WTC11 (cell line): Measurements from ENCODE around the gene CMTM4. TPM values are rescaled to one million over a fixed set of nuclear protein-coding genes. Genes with fewer than 3 reads are reported as not detected.

ENCODE experiments used
- ATAC-seq: fragments of 200-7000 bp; cut with Tn5 transposase; 2 replicates; pipeline ENCODE4 v1.10.0; 2021; ENCODE audit warnings: mild to moderate bottlenecking, moderate library complexity
- CTCF ChIA-PET: fragments of 300-600 bp; sonication (Branson Sonifier 250); formaldehyde crosslinking; loops from one replicate; lab custom pipeline; 2021; ENCODE audit warnings: antibody characterized with exemption; lab: Charles Lee
- POLR2A ChIA-PET: fragments of 350-600 bp; sonication (Branson Sonifier 250); formaldehyde crosslinking; loops from one replicate; lab custom pipeline; 2021; ENCODE audit warnings: antibody characterized with exemption; lab: Charles Lee
- DNase-seq: peaks from one replicate; pipeline ENCODE4 v3.0.0; 2021; ENCODE audit warnings: low spot score
- H3K27ac Mint-ChIP-seq: 2 replicates; pipeline ENCODE4 v1.8.0; 2021; ENCODE audit warnings: mixed read lengths
- H3K27me3 Mint-ChIP-seq: 2 replicates; pipeline ENCODE4 v1.8.0; 2021; ENCODE audit warnings: low read depth, mild to moderate bottlenecking, moderate library complexity, mixed read lengths
- H3K36me3 Mint-ChIP-seq: 2 replicates; pipeline ENCODE4 v1.8.0; 2021; ENCODE audit warnings: mixed read lengths
- H3K4me1 Mint-ChIP-seq: 2 replicates; pipeline ENCODE4 v1.8.0; 2022; ENCODE audit warnings: mixed read lengths
- H3K4me3 Mint-ChIP-seq: 2 replicates; pipeline ENCODE4 v1.8.0; 2021; ENCODE audit warnings: mild to moderate bottlenecking, moderate library complexity, mixed read lengths
- H3K9me3 Mint-ChIP-seq: 2 replicates; pipeline ENCODE4 v1.8.0; 2021; ENCODE audit warnings: mixed read lengths
- AR ChIP-seq: fragments of 250-450 bp; sonication (Bioruptor Pico); IDR thresholded peaks from 2 replicates; pipeline ENCODE4 v1.9.0; 2021; ENCODE audit warnings: mild to moderate bottlenecking
- CREM ChIP-seq: sonication (generic); formaldehyde crosslinking; IDR thresholded peaks from 2 replicates; pipeline ENCODE4 v1.8.1; 2022; ENCODE audit warnings: mild to moderate bottlenecking, missing genetic modification reagents, moderate library complexity
- JUN ChIP-seq: sonication (generic); formaldehyde crosslinking; IDR thresholded peaks from 2 replicates; pipeline ENCODE4 v1.8.0; 2023; ENCODE audit warnings: mild to moderate bottlenecking, missing genetic modification reagents
- MAX ChIP-seq: sonication (generic); formaldehyde crosslinking; IDR thresholded peaks from 2 replicates; pipeline ENCODE4 v1.8.0; 2022; ENCODE audit warnings: mild to moderate bottlenecking, missing genetic modification reagents
- NFE2L1 ChIP-seq: sonication (generic); formaldehyde crosslinking; IDR thresholded peaks from 2 replicates; pipeline ENCODE4 v1.8.1; 2023; ENCODE audit warnings: missing genetic modification reagents
- NR3C1 ChIP-seq: sonication (generic); formaldehyde crosslinking; conservative IDR thresholded peaks from 2 replicates; pipeline ENCODE4 v1.8.1; 2023; ENCODE audit warnings: low read depth, mild to moderate bottlenecking, missing genetic modification reagents
- PRRX2 ChIP-seq: fragments of 250-450 bp; sonication (Bioruptor Pico); IDR thresholded peaks from 2 replicates; pipeline ENCODE4 v1.8.0; 2021; ENCODE audit warnings: mild to moderate bottlenecking
- TEAD4 ChIP-seq: sonication (generic); formaldehyde crosslinking; IDR thresholded peaks from 2 replicates; pipeline ENCODE4 v1.8.0; 2022; ENCODE audit warnings: mild to moderate bottlenecking, missing genetic modification reagents
- ZBTB21 ChIP-seq: sonication (generic); formaldehyde crosslinking; IDR thresholded peaks from 2 replicates; pipeline ENCODE4 v1.8.1; 2023; ENCODE audit warnings: mild to moderate bottlenecking, missing genetic modification reagents, borderline replicate concordance
- ZNF317 ChIP-seq: sonication (generic); formaldehyde crosslinking; IDR thresholded peaks from 2 replicates; pipeline ENCODE4 v1.8.1; 2023; ENCODE audit warnings: low read depth, mild to moderate bottlenecking, moderate library complexity, missing genetic modification reagents, borderline replicate concordance
- ZNF416 ChIP-seq: fragments of 250-450 bp; sonication (Bioruptor Pico); IDR thresholded peaks from 2 replicates; pipeline ENCODE4 v1.9.0; 2021; ENCODE audit warnings: mild to moderate bottlenecking, inconsistent platforms
- ZNF512 ChIP-seq: sonication (generic); formaldehyde crosslinking; IDR thresholded peaks from 2 replicates; pipeline ENCODE4 v1.8.1; 2022; ENCODE audit warnings: missing genetic modification reagents, borderline replicate concordance
- ZNF671 ChIP-seq: fragments of 250-450 bp; sonication (Bioruptor Pico); IDR thresholded peaks from 2 replicates; pipeline ENCODE4 v1.8.0; 2021; ENCODE audit warnings: mild to moderate bottlenecking
- total RNA-seq: library from RNA; stranded (reverse); gene quantifications from 3 replicates; pipeline ENCODE4 v1.2.3, GENCODE V29; 2021
- TF ChIP-seq, protein P1 (sequence below): sonication (generic); formaldehyde crosslinking; IDR thresholded peaks from 2 replicates; pipeline ENCODE4 v1.8.1; 2022; ENCODE audit warnings: mild to moderate bottlenecking, moderate library complexity, missing genetic modification reagents
- TF ChIP-seq, protein P2 (sequence below): sonication (generic); formaldehyde crosslinking; IDR thresholded peaks from 2 replicates; pipeline ENCODE4 v1.8.1; 2023; ENCODE audit warnings: mild to moderate bottlenecking, missing genetic modification reagents, borderline replicate concordance
- TF ChIP-seq, protein P3 (sequence below): fragments of 250-450 bp; sonication (Bioruptor Pico); IDR thresholded peaks from 2 replicates; pipeline ENCODE4 v1.9.0; 2021; ENCODE audit warnings: mild to moderate bottlenecking, borderline replicate concordance

Gene CMTM4
- total RNA-seq, 1 experiment from 2014 or later: 56.2 TPM

- POLR2A ChIA-PET: no interaction called here
- Mint-ChIP-seq H3K9me3 (no peaks in the 10 kb centered on the region), H3K27ac (no peak overlapping the region), H3K4me1 (peaks cover 19% of the 10 kb centered on the region), H3K36me3 (no peaks in the 10 kb centered on the region), H3K4me3 (no peak overlapping the region), H3K27me3 (no peaks in the 10 kb centered on the region)
- CTCF ChIA-PET: no interaction called here
- no peak for TF ChIP-seq ZNF317
- TF ChIP-seq MAX (CRISPR knock-in tag): no peak
- no peak for TF ChIP-seq JUN (CRISPR knock-in tag)
- TF ChIP-seq ZNF671 (CRISPR knock-in tag): no peak
- TF ChIP-seq ZNF512 (CRISPR knock-in tag): no peak
- no peak for ATAC-seq
- no peak for DNase-seq
Measured at GRCh38 chr16:66656547-66656946, 40.0 kb downstream of the CMTM4 start.

DNA sequence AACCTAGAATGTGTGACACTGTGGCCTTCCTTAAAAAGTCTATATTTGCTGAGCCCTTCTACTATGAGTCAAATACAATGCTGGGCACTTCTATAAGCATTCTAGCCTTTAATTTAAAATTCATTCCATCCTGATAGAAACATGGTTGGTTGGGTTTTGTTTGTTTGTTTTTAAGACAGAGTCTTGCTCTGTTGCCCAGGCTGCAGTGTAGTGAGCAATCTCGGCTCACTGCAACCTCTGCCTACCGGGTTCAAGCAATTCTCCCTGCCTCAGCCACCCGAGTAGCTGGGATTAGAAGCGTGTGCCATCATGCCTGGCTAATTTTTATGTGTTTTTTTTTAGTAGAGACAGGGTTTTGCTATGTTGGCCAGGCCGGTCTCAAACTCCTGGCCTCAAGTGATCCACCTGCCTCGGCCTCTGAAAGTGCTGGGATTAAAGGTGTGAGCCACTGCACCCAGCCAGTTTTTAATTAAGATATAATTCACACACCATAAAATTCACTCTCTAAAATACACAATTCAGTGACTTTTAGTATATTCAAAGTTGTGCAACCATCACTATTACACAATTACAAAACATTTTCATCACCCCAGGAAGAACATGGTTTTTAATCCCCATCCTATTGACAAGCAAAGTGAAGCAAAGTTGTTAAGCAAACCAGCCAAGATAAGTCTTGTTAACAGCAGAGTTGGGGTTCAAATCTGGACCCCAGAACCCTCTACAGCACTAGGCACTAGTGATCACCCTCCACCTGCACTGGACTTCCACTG, 42.8 kb downstream of the CMTM4 start:
- Mint-ChIP-seq H3K9me3 (no peaks in the 10 kb centered on the region), H3K27ac (no peak overlapping the region), H3K27me3 (no peaks in the 10 kb centered on the region)
- POLR2A ChIA-PET: no interaction called here
- TF ChIP-seq ZBTB21 (CRISPR knock-in tag): no peak
- no peak for TF ChIP-seq NFE2L1 (CRISPR knock-in tag)
- no peak for TF ChIP-seq TEAD4 (CRISPR knock-in tag)
- no peak for TF ChIP-seq CREM
- TF ChIP-seq, protein P1, sequence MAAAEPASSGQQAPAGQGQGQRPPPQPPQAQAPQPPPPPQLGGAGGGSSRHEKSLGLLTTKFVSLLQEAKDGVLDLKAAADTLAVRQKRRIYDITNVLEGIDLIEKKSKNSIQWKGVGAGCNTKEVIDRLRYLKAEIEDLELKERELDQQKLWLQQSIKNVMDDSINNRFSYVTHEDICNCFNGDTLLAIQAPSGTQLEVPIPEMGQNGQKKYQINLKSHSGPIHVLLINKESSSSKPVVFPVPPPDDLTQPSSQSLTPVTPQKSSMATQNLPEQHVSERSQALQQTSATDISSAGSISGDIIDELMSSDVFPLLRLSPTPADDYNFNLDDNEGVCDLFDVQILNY (CRISPR knock-in tag): no peak
- TF ChIP-seq ZNF416 (CRISPR knock-in tag): no peak
- TF ChIP-seq, protein P2, sequence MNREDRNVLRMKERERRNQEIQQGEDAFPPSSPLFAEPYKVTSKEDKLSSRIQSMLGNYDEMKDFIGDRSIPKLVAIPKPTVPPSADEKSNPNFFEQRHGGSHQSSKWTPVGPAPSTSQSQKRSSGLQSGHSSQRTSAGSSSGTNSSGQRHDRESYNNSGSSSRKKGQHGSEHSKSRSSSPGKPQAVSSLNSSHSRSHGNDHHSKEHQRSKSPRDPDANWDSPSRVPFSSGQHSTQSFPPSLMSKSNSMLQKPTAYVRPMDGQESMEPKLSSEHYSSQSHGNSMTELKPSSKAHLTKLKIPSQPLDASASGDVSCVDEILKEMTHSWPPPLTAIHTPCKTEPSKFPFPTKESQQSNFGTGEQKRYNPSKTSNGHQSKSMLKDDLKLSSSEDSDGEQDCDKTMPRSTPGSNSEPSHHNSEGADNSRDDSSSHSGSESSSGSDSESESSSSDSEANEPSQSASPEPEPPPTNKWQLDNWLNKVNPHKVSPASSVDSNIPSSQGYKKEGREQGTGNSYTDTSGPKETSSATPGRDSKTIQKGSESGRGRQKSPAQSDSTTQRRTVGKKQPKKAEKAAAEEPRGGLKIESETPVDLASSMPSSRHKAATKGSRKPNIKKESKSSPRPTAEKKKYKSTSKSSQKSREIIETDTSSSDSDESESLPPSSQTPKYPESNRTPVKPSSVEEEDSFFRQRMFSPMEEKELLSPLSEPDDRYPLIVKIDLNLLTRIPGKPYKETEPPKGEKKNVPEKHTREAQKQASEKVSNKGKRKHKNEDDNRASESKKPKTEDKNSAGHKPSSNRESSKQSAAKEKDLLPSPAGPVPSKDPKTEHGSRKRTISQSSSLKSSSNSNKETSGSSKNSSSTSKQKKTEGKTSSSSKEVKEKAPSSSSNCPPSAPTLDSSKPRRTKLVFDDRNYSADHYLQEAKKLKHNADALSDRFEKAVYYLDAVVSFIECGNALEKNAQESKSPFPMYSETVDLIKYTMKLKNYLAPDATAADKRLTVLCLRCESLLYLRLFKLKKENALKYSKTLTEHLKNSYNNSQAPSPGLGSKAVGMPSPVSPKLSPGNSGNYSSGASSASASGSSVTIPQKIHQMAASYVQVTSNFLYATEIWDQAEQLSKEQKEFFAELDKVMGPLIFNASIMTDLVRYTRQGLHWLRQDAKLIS (CRISPR knock-in tag): no peak
- TF ChIP-seq, protein P3, sequence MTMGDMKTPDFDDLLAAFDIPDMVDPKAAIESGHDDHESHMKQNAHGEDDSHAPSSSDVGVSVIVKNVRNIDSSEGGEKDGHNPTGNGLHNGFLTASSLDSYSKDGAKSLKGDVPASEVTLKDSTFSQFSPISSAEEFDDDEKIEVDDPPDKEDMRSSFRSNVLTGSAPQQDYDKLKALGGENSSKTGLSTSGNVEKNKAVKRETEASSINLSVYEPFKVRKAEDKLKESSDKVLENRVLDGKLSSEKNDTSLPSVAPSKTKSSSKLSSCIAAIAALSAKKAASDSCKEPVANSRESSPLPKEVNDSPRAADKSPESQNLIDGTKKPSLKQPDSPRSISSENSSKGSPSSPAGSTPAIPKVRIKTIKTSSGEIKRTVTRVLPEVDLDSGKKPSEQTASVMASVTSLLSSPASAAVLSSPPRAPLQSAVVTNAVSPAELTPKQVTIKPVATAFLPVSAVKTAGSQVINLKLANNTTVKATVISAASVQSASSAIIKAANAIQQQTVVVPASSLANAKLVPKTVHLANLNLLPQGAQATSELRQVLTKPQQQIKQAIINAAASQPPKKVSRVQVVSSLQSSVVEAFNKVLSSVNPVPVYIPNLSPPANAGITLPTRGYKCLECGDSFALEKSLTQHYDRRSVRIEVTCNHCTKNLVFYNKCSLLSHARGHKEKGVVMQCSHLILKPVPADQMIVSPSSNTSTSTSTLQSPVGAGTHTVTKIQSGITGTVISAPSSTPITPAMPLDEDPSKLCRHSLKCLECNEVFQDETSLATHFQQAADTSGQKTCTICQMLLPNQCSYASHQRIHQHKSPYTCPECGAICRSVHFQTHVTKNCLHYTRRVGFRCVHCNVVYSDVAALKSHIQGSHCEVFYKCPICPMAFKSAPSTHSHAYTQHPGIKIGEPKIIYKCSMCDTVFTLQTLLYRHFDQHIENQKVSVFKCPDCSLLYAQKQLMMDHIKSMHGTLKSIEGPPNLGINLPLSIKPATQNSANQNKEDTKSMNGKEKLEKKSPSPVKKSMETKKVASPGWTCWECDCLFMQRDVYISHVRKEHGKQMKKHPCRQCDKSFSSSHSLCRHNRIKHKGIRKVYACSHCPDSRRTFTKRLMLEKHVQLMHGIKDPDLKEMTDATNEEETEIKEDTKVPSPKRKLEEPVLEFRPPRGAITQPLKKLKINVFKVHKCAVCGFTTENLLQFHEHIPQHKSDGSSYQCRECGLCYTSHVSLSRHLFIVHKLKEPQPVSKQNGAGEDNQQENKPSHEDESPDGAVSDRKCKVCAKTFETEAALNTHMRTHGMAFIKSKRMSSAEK (CRISPR knock-in tag): no peak
- TF ChIP-seq PRRX2 (CRISPR knock-in tag): no peak
- no peak for TF ChIP-seq AR (CRISPR knock-in tag)
- TF ChIP-seq NR3C1 (CRISPR knock-in tag): no peak
- TF ChIP-seq, all 79 proteins: peak for 0
- Mint-ChIP-seq H3K4me1 (peaks cover 23% of the 10 kb centered on the region), H3K4me3 (no peak overlapping the region), H3K36me3 (no peaks in the 10 kb centered on the region)
- CTCF ChIA-PET: interaction anchor here (1.1 to 4.0 kb wide), 4 partner anchors 8 to 63 kb away, joined by 3 to 70 read pairs (median 5); no protein-coding TSS in a partner anchor
- ATAC-seq: no peak
- DNase-seq: no peak
